ENCODE data around the gene PTPN3. TPM values are rescaled to one million over a fixed set of nuclear protein-coding genes. Genes with fewer than 3 reads are reported as not detected.

PTPN3 gene
- total RNA-seq, 2 donors from 2014 or later, result not detected

DNA sequence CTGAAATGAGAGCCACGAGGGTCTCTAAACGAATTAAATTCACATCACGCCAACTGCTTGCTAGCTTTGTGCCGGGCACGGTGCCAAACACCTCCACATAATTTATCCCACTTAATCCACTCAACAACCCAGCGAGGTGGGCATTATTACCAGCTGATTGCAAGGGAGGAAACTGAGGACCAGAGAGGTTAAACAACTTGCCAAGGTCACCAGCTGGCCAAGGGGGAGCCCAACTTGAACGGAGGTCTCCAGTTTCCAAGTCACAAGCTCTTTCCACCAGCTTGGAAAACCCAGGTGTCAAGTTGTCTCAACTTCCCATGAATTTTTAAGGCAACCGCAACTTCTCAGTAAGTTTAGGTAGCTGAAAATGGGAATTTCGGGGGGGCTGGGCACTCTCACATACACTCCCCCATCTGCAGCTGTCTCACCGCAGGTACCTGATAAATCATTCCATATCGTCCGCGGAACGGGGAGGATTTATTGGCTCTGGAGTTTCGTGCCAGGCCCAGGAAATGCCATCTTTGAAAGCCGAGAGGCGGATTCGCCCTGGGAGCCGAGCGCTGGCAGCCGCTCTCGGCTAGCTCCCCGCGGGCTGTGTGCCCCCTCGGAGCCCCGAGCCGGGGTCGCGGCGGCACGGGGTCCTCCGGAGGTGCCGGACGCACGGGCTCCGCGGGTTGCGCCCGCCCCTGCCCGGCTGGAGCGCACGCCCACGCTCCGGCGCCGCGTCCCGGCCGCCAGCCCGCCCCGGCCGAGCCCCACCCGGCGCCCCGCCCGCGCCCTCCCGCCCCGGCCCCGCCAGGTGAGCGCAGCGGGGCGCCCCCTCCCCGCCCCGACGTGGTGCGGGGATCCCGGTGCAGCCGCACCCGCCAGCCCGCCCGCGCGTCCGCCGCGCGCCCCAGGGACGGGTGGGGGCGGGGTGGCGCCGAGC, 617 bp downstream of the PTPN3 start:
- Mint-ChIP-seq H3K36me3 (ENCODE audit: low read depth) (peaks cover 3% of the 10 kb centered on the region), H3K4me3 (no peak overlapping the region), H3K27me3 (peaks cover 70% of the 10 kb centered on the region), H3K27ac (no peak overlapping the region), H3K4me1 (peaks cover 5% of the 10 kb centered on the region)
- no peaks in the 10 kb centered on the region for H3K9me3 ChIP-seq (ENCODE audit: control insufficient read depth, low read length, poor library complexity, severe bottlenecking)
- DNase-seq (no peak), ATAC-seq (no peak)

DNA sequence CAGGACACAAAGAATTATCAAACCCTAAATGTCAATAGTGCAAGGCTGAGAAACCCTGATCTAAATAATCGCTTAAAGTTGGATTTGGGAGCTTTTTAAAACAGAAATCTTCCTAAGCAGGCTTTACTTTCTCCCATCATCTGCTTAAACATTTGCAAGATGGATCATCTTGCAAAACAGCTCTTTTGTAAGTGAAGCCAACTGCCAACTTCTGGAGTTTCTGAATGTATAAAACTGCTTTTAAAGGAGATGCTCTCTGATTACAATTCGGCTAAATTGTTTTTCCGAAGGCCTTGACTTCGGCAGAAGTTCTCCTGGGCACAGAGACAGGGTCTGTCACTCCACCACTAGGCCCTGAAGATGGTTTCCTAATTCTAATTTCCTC, 1.3 kb downstream of the PTPN3 start:
- H3K27ac Mint-ChIP-seq, result no peak overlapping the region
- H3K36me3 Mint-ChIP-seq (ENCODE audit: low read depth), result peaks cover 3% of the 10 kb centered on the region
- no peak for DNase-seq
- H3K9me3 ChIP-seq (ENCODE audit: control insufficient read depth, low read length, poor library complexity, severe bottlenecking), result no peaks in the 10 kb centered on the region
- peaks cover 63% of the 10 kb centered on the region for H3K27me3 Mint-ChIP-seq
- H3K4me3 Mint-ChIP-seq, result no peak overlapping the region
- no peak for ATAC-seq
- H3K4me1 Mint-ChIP-seq, result peaks cover 5% of the 10 kb centered on the region

DNA sequence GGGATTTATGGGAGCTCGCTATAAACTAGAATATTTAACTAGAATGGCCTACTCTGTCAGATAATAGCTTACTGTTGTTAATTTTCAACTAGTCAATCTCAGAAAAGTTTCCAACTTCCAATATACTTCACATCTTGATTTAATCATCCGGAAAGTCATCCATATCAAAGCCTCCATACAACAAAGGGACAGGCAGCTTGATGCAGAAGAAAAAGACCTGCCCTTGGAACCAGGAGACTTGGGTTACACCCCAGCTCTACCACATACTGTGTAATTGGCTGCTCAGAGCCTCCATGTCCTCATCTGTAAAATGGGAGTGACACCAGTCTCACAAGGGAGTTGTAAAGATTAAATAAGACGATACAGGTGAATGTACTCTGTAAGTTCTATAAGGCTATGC, 1.9 kb downstream of the PTPN3 start:
- H3K4me3 Mint-ChIP-seq, result no peak overlapping the region
- peaks cover 57% of the 10 kb centered on the region for H3K27me3 Mint-ChIP-seq
- ATAC-seq (no peak), DNase-seq (no peak)
- peaks cover 3% of the 10 kb centered on the region for H3K36me3 Mint-ChIP-seq (ENCODE audit: low read depth)
- H3K4me1 Mint-ChIP-seq, result peaks cover 5% of the 10 kb centered on the region
- no peaks in the 10 kb centered on the region for H3K9me3 ChIP-seq (ENCODE audit: control insufficient read depth, low read length, poor library complexity, severe bottlenecking)
- H3K27ac Mint-ChIP-seq, result no peak overlapping the region

DNA sequence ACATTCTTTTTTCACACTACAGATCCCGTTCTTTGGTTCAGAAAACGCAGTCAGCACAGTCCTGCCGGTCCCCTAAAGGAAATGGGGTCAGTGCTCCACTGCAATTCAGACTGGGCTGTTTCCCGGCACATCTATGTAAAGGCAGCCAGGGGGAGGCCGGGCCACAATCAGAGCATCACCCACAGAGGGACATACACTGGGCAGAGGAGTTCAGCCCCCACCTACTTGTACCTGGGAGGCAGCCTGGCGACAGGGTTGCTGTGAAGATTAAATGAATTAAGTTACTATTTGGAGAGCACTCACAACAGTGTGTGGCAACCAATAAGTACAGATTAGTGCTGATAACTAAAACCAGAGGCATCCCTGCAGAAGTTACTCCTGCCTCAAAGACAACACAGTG, 4.5 kb downstream of the PTPN3 start:
- ATAC-seq (no peak), DNase-seq (no peak)
- H3K4me3 Mint-ChIP-seq, result no peak overlapping the region
- peaks cover 3% of the 10 kb centered on the region for H3K4me1 Mint-ChIP-seq
- H3K27ac Mint-ChIP-seq, result no peak overlapping the region
- peaks cover 44% of the 10 kb centered on the region for H3K27me3 Mint-ChIP-seq
- H3K36me3 Mint-ChIP-seq (ENCODE audit: low read depth), result peaks cover 2% of the 10 kb centered on the region
- no peaks in the 10 kb centered on the region for H3K9me3 ChIP-seq (ENCODE audit: control insufficient read depth, low read length, poor library complexity, severe bottlenecking)

DNA sequence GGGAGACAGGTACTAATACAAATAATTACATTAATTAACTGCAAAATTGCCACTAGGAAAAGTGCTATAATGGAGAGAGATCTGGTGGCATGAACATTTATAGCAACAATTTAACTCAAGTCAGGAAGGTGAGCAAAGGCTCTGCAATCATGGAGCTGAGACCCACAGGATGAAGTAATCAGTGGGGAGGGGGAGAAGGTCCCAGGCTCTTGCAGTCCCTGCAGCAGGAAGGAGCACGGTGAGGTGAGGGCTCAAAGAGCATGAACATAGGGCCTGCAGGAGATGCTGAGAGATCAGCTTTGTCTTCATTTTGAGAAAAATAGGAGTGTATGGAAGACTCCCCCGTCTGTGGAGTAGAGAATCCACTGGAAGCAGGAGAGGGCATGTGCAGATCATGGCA, 6.5 kb downstream of the PTPN3 start:
- no peak for DNase-seq
- H3K27ac Mint-ChIP-seq, result no peak overlapping the region
- peaks cover 46% of the 10 kb centered on the region for H3K27me3 Mint-ChIP-seq
- H3K4me1 Mint-ChIP-seq, result peaks cover 4% of the 10 kb centered on the region
- H3K36me3 Mint-ChIP-seq (ENCODE audit: low read depth), result no peaks in the 10 kb centered on the region
- H3K9me3 ChIP-seq (ENCODE audit: control insufficient read depth, low read length, poor library complexity, severe bottlenecking), result no peaks in the 10 kb centered on the region
- ATAC-seq, result no peak
- H3K4me3 Mint-ChIP-seq, result no peak overlapping the region

DNA sequence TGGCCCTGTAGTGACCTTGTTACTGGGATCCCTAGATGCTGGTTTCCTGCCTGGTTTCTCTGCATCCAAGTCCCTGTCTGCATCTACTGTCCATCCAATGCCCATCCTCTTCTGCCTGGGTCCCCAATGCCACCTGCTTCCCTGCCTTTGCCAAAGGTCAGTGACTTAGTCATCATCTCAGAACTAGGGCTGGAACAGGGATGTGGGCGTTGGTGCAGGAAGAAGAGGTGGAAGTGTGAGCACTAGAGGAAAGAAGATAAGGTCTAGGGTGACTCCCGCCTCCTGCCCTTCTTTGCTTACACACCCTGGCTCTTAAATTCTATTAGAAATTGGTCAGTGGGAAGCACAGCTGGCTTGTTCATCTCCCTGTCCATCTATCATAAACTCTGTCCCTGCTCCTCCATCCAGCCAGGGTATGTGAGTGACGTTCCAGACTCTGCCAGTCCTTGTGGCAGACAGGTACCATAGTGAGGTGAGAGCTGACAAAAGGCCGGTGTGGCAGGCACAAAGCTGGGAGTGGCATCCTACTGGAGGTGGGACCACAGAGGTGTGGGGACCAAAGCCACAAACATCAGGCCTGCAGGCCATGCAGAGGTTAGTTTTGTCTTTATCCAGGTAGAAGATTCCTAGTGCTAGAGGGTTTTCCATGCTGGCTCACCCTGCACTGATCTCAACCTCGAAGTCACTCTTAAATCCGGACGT, 9.2 kb downstream of the PTPN3 start:
- no peak overlapping the region for H3K27ac Mint-ChIP-seq
- ATAC-seq (no peak), DNase-seq (no peak)
- H3K4me1 Mint-ChIP-seq, result peaks cover 4% of the 10 kb centered on the region
- H3K36me3 Mint-ChIP-seq (ENCODE audit: low read depth), result no peaks in the 10 kb centered on the region
- H3K4me3 Mint-ChIP-seq, result no peak overlapping the region
- H3K27me3 Mint-ChIP-seq, result peaks cover 51% of the 10 kb centered on the region
- H3K9me3 ChIP-seq (ENCODE audit: control insufficient read depth, low read length, poor library complexity, severe bottlenecking), result no peaks in the 10 kb centered on the region

DNA sequence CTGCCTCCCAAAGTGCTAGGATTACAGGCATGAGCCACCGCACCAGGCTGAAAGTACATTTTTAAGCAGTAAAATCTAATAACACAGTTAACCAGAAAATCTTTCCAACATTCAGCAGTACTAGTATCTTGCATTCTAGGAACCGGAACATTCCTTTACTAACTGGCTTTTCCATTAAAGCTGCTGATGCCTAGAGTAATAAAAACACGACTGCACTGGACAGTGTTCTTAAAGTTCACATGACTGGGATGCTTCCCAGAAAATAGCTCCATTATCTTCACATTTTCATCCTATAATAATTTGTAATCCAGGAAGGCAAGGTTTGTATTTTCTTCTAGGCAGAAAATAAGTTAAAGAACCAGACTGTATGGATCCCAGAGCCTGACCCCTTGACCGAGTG, 9.8 kb downstream of the PTPN3 start:
- Mint-ChIP-seq H3K27ac (no peak overlapping the region), H3K4me1 (peaks cover 4% of the 10 kb centered on the region), H3K36me3 (ENCODE audit: low read depth) (no peaks in the 10 kb centered on the region), H3K27me3 (peaks cover 51% of the 10 kb centered on the region), H3K4me3 (no peak overlapping the region)
- DNase-seq (no peak), ATAC-seq (no peak)
- no peaks in the 10 kb centered on the region for H3K9me3 ChIP-seq (ENCODE audit: control insufficient read depth, low read length, poor library complexity, severe bottlenecking)

DNA sequence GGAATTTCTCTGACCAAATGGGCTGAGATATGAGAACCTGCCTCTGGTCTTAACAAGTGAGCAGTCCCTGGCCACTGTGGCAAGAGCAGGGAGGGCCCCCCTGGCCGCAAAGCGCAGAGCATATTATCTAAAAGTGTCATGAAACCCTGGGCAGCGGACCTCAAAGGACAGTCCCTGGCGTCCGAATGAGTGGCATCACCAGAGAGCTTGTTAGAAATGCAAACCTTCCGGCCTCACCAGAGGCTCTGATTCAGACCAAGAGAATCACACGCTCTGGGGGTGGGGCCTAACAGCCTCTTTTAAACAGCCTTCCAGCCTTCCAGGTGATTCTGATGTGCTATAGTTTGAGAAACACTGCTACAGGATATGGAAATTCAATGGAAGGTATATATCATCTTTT, 10.9 kb downstream of the PTPN3 start:
- no peaks in the 10 kb centered on the region for H3K9me3 ChIP-seq (ENCODE audit: control insufficient read depth, low read length, poor library complexity, severe bottlenecking)
- H3K27me3 Mint-ChIP-seq, result peaks cover 59% of the 10 kb centered on the region
- H3K36me3 Mint-ChIP-seq (ENCODE audit: low read depth), result no peaks in the 10 kb centered on the region
- H3K4me1 Mint-ChIP-seq, result peaks cover 8% of the 10 kb centered on the region
- no peak for ATAC-seq
- H3K27ac Mint-ChIP-seq, result no peak overlapping the region
- H3K4me3 Mint-ChIP-seq, result no peak overlapping the region
- no peak for DNase-seq

DNA sequence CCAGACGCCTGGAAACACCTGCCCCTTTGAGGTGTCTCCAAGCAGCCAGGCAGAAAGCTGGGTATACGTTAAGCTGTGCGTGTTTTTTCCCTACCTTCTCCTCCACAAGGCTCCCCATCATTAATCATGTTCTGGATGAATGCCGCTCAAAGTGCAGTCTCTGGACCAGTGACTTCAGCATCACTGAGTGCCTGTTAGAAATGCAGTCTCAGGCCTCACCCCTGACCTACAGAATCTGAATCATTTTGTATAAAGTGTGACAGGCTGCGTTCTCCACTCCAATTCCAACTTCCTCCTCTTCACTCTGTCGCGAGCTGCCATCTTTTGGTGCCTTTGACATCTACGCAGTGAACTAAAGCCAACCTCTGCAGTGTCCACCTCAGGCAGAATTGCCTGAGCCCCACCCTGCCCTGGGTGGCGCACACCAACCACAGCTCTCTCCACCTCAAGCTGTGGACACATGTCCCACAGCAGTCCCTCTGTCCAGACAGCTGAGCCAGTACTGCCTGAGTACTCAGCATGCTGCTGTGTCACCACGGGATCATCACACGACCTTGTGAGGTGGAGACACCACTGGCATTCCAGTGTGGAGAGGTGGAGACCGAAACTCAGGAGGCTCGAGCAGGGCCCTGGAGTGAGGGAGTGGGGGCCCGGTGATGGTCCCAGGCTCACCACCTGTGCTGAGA, 14.2 kb downstream of the PTPN3 start:
- Mint-ChIP-seq H3K36me3 (ENCODE audit: low read depth) (no peaks in the 10 kb centered on the region), H3K27ac (no peak overlapping the region), H3K4me3 (no peak overlapping the region), H3K4me1 (peaks cover 8% of the 10 kb centered on the region), H3K27me3 (peaks cover 79% of the 10 kb centered on the region)
- ATAC-seq, result no peak
- DNase-seq, result no peak
- H3K9me3 ChIP-seq (ENCODE audit: control insufficient read depth, low read length, poor library complexity, severe bottlenecking), result no peaks in the 10 kb centered on the region

DNA sequence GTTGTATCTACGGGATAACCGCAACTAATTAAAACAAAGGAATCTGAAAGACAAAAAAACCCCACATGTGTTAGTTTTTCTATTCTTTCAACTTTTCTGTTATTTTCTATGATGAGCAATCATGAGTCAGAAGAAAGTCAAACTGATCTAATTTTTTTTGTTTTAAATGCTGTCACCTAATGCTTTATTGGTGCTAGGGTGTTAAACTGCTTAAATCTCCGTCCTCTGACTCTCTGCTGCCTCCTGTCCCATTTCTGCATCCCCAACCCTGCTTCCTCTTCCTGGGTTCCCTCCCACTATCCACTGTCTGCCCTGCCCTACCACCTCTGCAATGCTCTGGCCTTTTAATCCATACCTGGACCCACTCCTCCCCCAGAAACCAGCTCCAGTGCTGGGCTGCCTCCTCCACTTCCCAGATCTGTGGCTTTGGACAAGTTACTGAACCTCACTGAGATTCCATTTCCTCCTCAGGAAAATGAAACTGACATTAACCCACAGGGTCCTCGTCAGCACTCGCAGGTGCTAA, 15.7 kb downstream of the PTPN3 start:
- H3K9me3 ChIP-seq (ENCODE audit: control insufficient read depth, low read length, poor library complexity, severe bottlenecking), result no peaks in the 10 kb centered on the region
- H3K36me3 Mint-ChIP-seq (ENCODE audit: low read depth), result no peaks in the 10 kb centered on the region
- no peak overlapping the region for H3K4me3 Mint-ChIP-seq
- H3K4me1 Mint-ChIP-seq, result peaks cover 8% of the 10 kb centered on the region
- no peak for ATAC-seq
- peaks cover 81% of the 10 kb centered on the region for H3K27me3 Mint-ChIP-seq
- DNase-seq, result no peak
- H3K27ac Mint-ChIP-seq, result no peak overlapping the region

DNA sequence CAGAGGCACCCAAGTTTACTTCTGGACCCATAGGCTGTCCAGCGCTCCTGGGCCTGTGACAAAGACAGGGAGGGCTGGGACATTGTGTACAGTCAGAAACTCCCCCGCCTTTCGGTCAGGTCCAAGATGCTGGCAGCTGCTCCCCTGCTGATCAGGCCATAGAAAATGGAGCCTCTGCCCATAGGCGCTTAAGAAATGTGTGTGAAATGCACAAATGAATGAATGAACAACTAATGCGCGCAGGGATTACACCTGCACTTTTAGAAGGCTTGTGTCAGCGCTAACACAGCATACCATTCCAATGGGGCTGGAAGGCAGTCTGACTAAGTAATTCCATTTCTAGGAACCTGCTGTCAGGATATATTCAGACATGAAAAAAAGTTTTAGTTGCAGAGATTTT, 16.3 kb downstream of the PTPN3 start:
- H3K27ac Mint-ChIP-seq, result no peak overlapping the region
- peaks cover 7% of the 10 kb centered on the region for H3K4me1 Mint-ChIP-seq
- ATAC-seq (no peak), DNase-seq (no peak)
- H3K4me3 Mint-ChIP-seq, result no peak overlapping the region
- H3K27me3 Mint-ChIP-seq, result peaks cover 82% of the 10 kb centered on the region
- H3K36me3 Mint-ChIP-seq (ENCODE audit: low read depth), result no peaks in the 10 kb centered on the region
- no peaks in the 10 kb centered on the region for H3K9me3 ChIP-seq (ENCODE audit: control insufficient read depth, low read length, poor library complexity, severe bottlenecking)

DNA sequence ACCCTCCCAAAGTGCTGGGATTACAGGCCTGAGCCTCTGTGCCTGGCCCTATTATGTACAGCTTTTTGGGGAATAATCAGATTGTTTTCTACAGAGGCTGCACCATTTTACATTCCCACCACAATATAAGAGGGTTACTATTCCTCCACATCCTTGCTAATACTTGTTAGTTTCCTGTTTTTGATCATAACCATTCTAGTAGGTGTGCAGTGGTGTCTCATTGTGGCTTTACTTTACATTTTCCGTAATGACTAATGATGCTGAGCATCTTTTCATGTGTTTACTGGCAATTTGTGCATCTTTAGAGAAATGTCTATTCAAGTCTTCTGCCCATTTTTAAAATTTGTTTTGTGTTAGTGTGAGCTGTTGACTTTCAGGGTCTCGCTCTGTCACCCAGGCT, 18.3 kb downstream of the PTPN3 start:
- peaks cover 5% of the 10 kb centered on the region for H3K4me1 Mint-ChIP-seq
- ATAC-seq (no peak), DNase-seq (no peak)
- no peak overlapping the region for H3K27ac Mint-ChIP-seq
- peaks cover 67% of the 10 kb centered on the region for H3K27me3 Mint-ChIP-seq
- no peaks in the 10 kb centered on the region for H3K36me3 Mint-ChIP-seq (ENCODE audit: low read depth)
- no peak overlapping the region for H3K4me3 Mint-ChIP-seq
- no peaks in the 10 kb centered on the region for H3K9me3 ChIP-seq (ENCODE audit: control insufficient read depth, low read length, poor library complexity, severe bottlenecking)

DNA sequence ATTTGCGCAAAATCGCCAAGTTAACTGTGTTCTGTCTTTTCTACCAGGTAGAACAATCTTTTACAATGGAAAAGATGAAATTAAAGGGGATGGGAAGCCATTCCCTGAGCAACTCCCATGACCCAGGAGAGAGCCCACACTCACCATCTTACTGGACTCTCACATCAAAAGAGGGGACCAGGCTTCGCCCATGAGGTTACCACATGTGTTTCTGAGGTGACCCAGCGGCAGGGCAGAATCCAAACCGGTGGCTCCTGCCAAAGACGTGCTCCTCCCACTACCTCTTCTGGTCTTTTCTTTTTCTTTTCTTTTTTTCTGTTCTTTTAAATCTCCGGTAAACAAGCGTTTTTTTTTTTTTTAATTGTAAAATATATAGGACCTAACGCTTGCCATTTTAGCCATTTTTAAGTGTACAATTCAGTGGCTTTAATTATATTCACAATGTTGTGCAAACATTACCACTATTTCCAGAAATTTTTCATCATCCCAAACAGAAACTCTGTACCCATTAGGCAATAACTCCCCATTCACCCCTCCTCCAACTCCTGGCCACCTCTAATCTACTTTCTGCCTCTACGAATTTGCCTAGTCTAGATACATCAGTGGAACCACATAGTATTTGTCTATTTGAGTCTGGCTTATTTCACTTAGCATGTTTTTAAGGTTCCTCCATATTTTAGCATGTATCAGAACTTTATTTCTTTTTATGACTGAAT, 19.3 kb downstream of the PTPN3 start:
- H3K9me3 ChIP-seq (ENCODE audit: control insufficient read depth, low read length, poor library complexity, severe bottlenecking), result no peaks in the 10 kb centered on the region
- H3K27me3 Mint-ChIP-seq, result peaks cover 57% of the 10 kb centered on the region
- no peak overlapping the region for H3K4me3 Mint-ChIP-seq
- ATAC-seq (no peak), DNase-seq (no peak)
- H3K4me1 Mint-ChIP-seq, result peaks cover 5% of the 10 kb centered on the region
- no peaks in the 10 kb centered on the region for H3K36me3 Mint-ChIP-seq (ENCODE audit: low read depth)
- no peak overlapping the region for H3K27ac Mint-ChIP-seq

Data from T-helper 17 cell (primary cell).